ENCODE results near the gene DNAJB13.
"Not testable (repeated sequence)": the region's sequence is repeated elsewhere in the genome, so short reads cannot be mapped to it uniquely, and the experiment has no call there.

DNAJB13 gene

GRCh38 chr11:73950869-73951710 is at the start of gene DNAJB13:
Gene DNAJB13, plus strand, starts transcription at chr11:73951026. Its CDS starts 44 bp downstream, at chr11:73951070.
- no peak for DNase-seq (ENCODE audit: low spot score)

GRCh38 chr11:73902303-73902702 is 48.5 kb upstream of the DNAJB13 start:
- DNase-seq (ENCODE audit: low spot score), result no peak

- peak; percentile 7 for DNase-seq (ENCODE audit: low spot score)
Measured at GRCh38 chr11:73907191-73907590, 43.6 kb upstream of the DNAJB13 start.

GRCh38 chr11:73912026-73912425 is 38.8 kb upstream of the DNAJB13 start:
- no peak for DNase-seq (ENCODE audit: low spot score)

- DNase-seq (ENCODE audit: low spot score), result no peak
Measured at GRCh38 chr11:73913472-73913871, 37.4 kb upstream of the DNAJB13 start.

GRCh38 chr11:73914284-73914683 is 36.5 kb upstream of the DNAJB13 start:
- DNase-seq (ENCODE audit: low spot score), result no peak

- no peak for DNase-seq (ENCODE audit: low spot score)
Measured at GRCh38 chr11:73916435-73916834, 34.4 kb upstream of the DNAJB13 start.

GRCh38 chr11:73921180-73921579 is 29.6 kb upstream of the DNAJB13 start:
- DNase-seq (ENCODE audit: low spot score), result no peak

- DNase-seq (ENCODE audit: low spot score), result no peak
Measured at GRCh38 chr11:73929388-73929787, 21.4 kb upstream of the DNAJB13 start.

GRCh38 chr11:73931039-73931645 is 19.7 kb upstream of the DNAJB13 start:
- DNase-seq (ENCODE audit: low spot score), result peak; percentile 47

GRCh38 chr11:73931951-73932350 is 18.9 kb upstream of the DNAJB13 start:
- no peak for DNase-seq (ENCODE audit: low spot score)

GRCh38 chr11:73932781-73933180 is 18.0 kb upstream of the DNAJB13 start:
- no peak for DNase-seq (ENCODE audit: low spot score)

- not testable (repeated sequence) for DNase-seq (ENCODE audit: low spot score)
Measured at GRCh38 chr11:73936047-73936446, 14.8 kb upstream of the DNAJB13 start.

GRCh38 chr11:73939096-73939495 is 11.7 kb upstream of the DNAJB13 start:
- no peak for DNase-seq (ENCODE audit: low spot score)

- DNase-seq (ENCODE audit: low spot score), result no peak
Measured at GRCh38 chr11:73940801-73941570, 9.8 kb upstream of the DNAJB13 start.

GRCh38 chr11:73942010-73942409 is 8.8 kb upstream of the DNAJB13 start:
- no peak for DNase-seq (ENCODE audit: low spot score)

GRCh38 chr11:73944085-73944484 is 6.7 kb upstream of the DNAJB13 start:
- no peak for DNase-seq (ENCODE audit: low spot score)

- DNase-seq (ENCODE audit: low spot score), result no peak
Measured at GRCh38 chr11:73944901-73945300, 5.9 kb upstream of the DNAJB13 start.

GRCh38 chr11:73945396-73945795 is 5.4 kb upstream of the DNAJB13 start:
- no peak for DNase-seq (ENCODE audit: low spot score)

- DNase-seq (ENCODE audit: low spot score), result no peak
Measured at GRCh38 chr11:73946798-73947458, 3.9 kb upstream of the DNAJB13 start.

GRCh38 chr11:73949246-73949645 is 1.6 kb upstream of the DNAJB13 start:
- no peak for DNase-seq (ENCODE audit: low spot score)

GRCh38 chr11:73949912-73950311 is 914 bp upstream of the DNAJB13 start:
- no peak for DNase-seq (ENCODE audit: low spot score)
